Keratinocyte (primary cell): ENCODE measurements around the gene HOXD1. TPM values are rescaled to one million over a fixed set of nuclear protein-coding genes. Genes with fewer than 3 reads are reported as not detected.

Experiments used
- DNase-seq: peaks from one replicate; pipeline ENCODE4 v3.0.0-alpha.2; 2011; ENCODE audit warnings: low read depth, missing footprints, low spot score
- FAIRE-seq: peaks from 2 replicates; lab custom pipeline; 2011; peaks lifted over from hg19 to GRCh38; lab: Jason Lieb, UNC
- H2AFZ ChIP-seq: 2 replicates; pipeline ENCODE4 v1.6.0; 2012; ENCODE audit warnings: low read length, control low read depth, inconsistent platforms; ENCODE audit not compliant: control insufficient read depth
- H3K27ac ChIP-seq: 2 replicates; pipeline ENCODE4 v1.5.1; 2011; ENCODE audit warnings: low read length; ENCODE audit not compliant: control insufficient read depth, insufficient read depth
- H3K27me3 ChIP-seq: 3 replicates; pipeline ENCODE4 v1.6.0; 2011; ENCODE audit warnings: low read length; ENCODE audit not compliant: control insufficient read depth, insufficient read depth; ENCODE audit errors: extremely low read depth
- H3K36me3 ChIP-seq, 2 experiments: 2 replicates in 1 of 2; 3 replicates in 1 of 2; pipeline ENCODE4 v1.5.1; 2011; ENCODE audit warnings: low read length in 2 of 2, mild to moderate bottlenecking in 1 of 2; ENCODE audit not compliant: control insufficient read depth in 2 of 2, insufficient read depth in 2 of 2; ENCODE audit errors: extremely low read depth in 1 of 2
- H3K4me1 ChIP-seq: 3 replicates; pipeline ENCODE4 v1.5.1; 2011; ENCODE audit warnings: low read length; ENCODE audit not compliant: control insufficient read depth, insufficient read depth; ENCODE audit errors: extremely low read depth
- H3K4me2 ChIP-seq: 3 replicates; pipeline ENCODE4 v1.6.0; 2011; ENCODE audit warnings: low read depth, low read length; ENCODE audit not compliant: control insufficient read depth, insufficient read depth; ENCODE audit errors: extremely low read depth
- H3K4me3 ChIP-seq, 3 experiments: fragments of 200-600 bp in 1 of 3; sonication (generic) in 1 of 3; 2 replicates in 2 of 3; 3 replicates in 1 of 3; pipeline ENCODE4 v1.5.1; 2011 to 2016; ENCODE audit warnings: low read length in 3 of 3, mild to moderate bottlenecking in 3 of 3, control low read depth in 2 of 3, inconsistent platforms in 1 of 3, low read depth in 1 of 3, mixed read lengths in 1 of 3, mixed run types in 1 of 3, moderate library complexity in 1 of 3; ENCODE audit not compliant: control insufficient read depth in 2 of 3, insufficient read depth in 2 of 3; ENCODE audit errors: extremely low read depth in 1 of 3
- H3K79me2 ChIP-seq: 2 replicates; pipeline ENCODE4 v1.6.0; 2012; ENCODE audit warnings: low read length; ENCODE audit not compliant: control insufficient read depth, insufficient read depth
- H3K9ac ChIP-seq: 3 replicates; pipeline ENCODE4 v1.6.0; 2011; ENCODE audit warnings: low read length; ENCODE audit not compliant: control insufficient read depth, insufficient read depth; ENCODE audit errors: extremely low read depth
- H3K9me1 ChIP-seq: 3 replicates; pipeline ENCODE4 v1.6.0; 2011; ENCODE audit warnings: low read length; ENCODE audit not compliant: control insufficient read depth, insufficient read depth; ENCODE audit errors: extremely low read depth
- H3K9me3 ChIP-seq: 2 replicates; pipeline ENCODE4 v1.5.1; 2012; ENCODE audit warnings: low read depth, low read length; ENCODE audit not compliant: control insufficient read depth
- H4K20me1 ChIP-seq: 3 replicates; pipeline ENCODE4 v1.6.0; 2011; ENCODE audit warnings: low read length; ENCODE audit not compliant: control insufficient read depth, insufficient read depth; ENCODE audit errors: extremely low read depth
- EZH2 ChIP-seq: IDR thresholded peaks from one replicate; pipeline ENCODE4 v1.6.1; 2012; ENCODE audit warnings: inconsistent platforms, mild to moderate bottlenecking, low read length, moderate library complexity
- dilution Hi-C: fragments of 300-500 bp; cut with MboI; formaldehyde crosslinking; loops from one replicate; pipeline ENCODE4 v1.7.0; 2020; ENCODE audit warnings: low sequenced_read_pairs; ENCODE audit not compliant: extremely low pct_ligation_motif_present
- polyA plus RNA-seq, 5 experiments: library from polyadenylated mRNA; depleted of rRNA in 3 of 5; stranded (reverse) in 3 of 5; stranded (forward) in 1 of 5; unstranded in 1 of 5; fragments of >200 nt; gene quantifications; 1 replicate in 1 of 5; 2 replicates in 3 of 5; 3 replicates in 1 of 5; pipeline versions ENCODE4 v1.2.1 to v1.2.3, GENCODE V29; 2011 to 2012; ENCODE audit warnings: missing spikeins in 2 of 5, low read depth in 1 of 5, low replicate concordance in 1 of 5
- TF ChIP-seq, protein P1 (sequence below), 3 experiments: IDR thresholded peaks in 1 of 3; conservative IDR thresholded peaks in 1 of 3; optimal IDR thresholded peaks in 1 of 3; 2 replicates in 2 of 3; 3 replicates in 1 of 3; pipeline versions ENCODE3 to v1.5.1; 2011; ENCODE audit warnings: low read length in 3 of 3, mild to moderate bottlenecking in 3 of 3, moderate library complexity in 2 of 3, control low read depth in 1 of 3, inconsistent platforms in 1 of 3; ENCODE audit not compliant: insufficient read depth in 2 of 3; ENCODE audit errors: extremely low read depth in 1 of 3

The HOXD1 gene
- polyA plus RNA-seq, 1 donor (not counting 4 experiments of a cell fraction or from before 2014, with no cell fraction given) = not detected

- no peak for TF ChIP-seq EZH2
- TF ChIP-seq, protein P1, sequence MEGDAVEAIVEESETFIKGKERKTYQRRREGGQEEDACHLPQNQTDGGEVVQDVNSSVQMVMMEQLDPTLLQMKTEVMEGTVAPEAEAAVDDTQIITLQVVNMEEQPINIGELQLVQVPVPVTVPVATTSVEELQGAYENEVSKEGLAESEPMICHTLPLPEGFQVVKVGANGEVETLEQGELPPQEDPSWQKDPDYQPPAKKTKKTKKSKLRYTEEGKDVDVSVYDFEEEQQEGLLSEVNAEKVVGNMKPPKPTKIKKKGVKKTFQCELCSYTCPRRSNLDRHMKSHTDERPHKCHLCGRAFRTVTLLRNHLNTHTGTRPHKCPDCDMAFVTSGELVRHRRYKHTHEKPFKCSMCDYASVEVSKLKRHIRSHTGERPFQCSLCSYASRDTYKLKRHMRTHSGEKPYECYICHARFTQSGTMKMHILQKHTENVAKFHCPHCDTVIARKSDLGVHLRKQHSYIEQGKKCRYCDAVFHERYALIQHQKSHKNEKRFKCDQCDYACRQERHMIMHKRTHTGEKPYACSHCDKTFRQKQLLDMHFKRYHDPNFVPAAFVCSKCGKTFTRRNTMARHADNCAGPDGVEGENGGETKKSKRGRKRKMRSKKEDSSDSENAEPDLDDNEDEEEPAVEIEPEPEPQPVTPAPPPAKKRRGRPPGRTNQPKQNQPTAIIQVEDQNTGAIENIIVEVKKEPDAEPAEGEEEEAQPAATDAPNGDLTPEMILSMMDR (optimal IDR thresholded peaks at IDR 0.05 in 1 of 3, IDR thresholded peaks at IDR 0.05 in 1 of 3, conservative IDR thresholded peaks at IDR 0.05 in 1 of 3; ENCODE audit: extremely low read depth in 1 of 3, insufficient read depth in 2 of 3, low read length in 3 of 3) = no peak
- FAIRE-seq (no peak), DNase-seq (no peak)
- no peaks in the 10 kb centered on the region for H3K9me1 ChIP-seq
- H2AFZ ChIP-seq = no peak overlapping the region
- H3K4me1 ChIP-seq = no peaks in the 10 kb centered on the region
- H3K9me3 ChIP-seq = no peaks in the 10 kb centered on the region
- H4K20me1 ChIP-seq = no peaks in the 10 kb centered on the region
- H3K27ac ChIP-seq = no peak overlapping the region
- no peak overlapping the region for H3K9ac ChIP-seq
- H3K36me3 ChIP-seq = no peaks in the 10 kb centered on the region
- H3K4me2 ChIP-seq = no peak overlapping the region
- no peak overlapping the region for H3K4me3 ChIP-seq
- H3K27me3 ChIP-seq = peaks cover 7% of the 10 kb centered on the region
- dilution Hi-C loops = no loop called here
- no peaks in the 10 kb centered on the region for H3K79me2 ChIP-seq
Observed at GRCh38 chr2:176211110-176211509, 22.6 kb downstream of the HOXD1 start.

GRCh38 chr2:176212276-176212675 is 23.8 kb downstream of the HOXD1 start:
- Histone ChIP-seq H3K4me1 (no peaks in the 10 kb centered on the region), H3K9me1 (no peaks in the 10 kb centered on the region), H3K9ac (no peak overlapping the region), H2AFZ (no peak overlapping the region), H3K4me3 (no peak overlapping the region), H3K27ac (no peak overlapping the region), H3K79me2 (no peaks in the 10 kb centered on the region), H3K4me2 (no peak overlapping the region), H3K36me3 (no peaks in the 10 kb centered on the region), H4K20me1 (no peaks in the 10 kb centered on the region), H3K27me3 (peaks cover 7% of the 10 kb centered on the region), H3K9me3 (no peaks in the 10 kb centered on the region)
- TF ChIP-seq, protein P1 (optimal IDR thresholded peaks at IDR 0.05 in 1 of 3, IDR thresholded peaks at IDR 0.05 in 1 of 3, conservative IDR thresholded peaks at IDR 0.05 in 1 of 3; ENCODE audit: extremely low read depth in 1 of 3, insufficient read depth in 2 of 3, low read length in 3 of 3) = no peak
- no peak for TF ChIP-seq EZH2
- dilution Hi-C loops = no loop called here
- FAIRE-seq (no peak), DNase-seq (no peak)
